ENCODE results near the gene OSMR. TPM values are rescaled to one million over a fixed set of nuclear protein-coding genes. Genes with fewer than 3 reads are reported as not detected.

OSMR gene
- 46.7 and 47.0 TPM in 2 replicates for total RNA-seq

- no peak for TF ChIP-seq CTCF (IDR thresholded peaks at IDR 0.05; ENCODE audit: insufficient read depth, low read length, poor library complexity, severe bottlenecking)
- no peaks in the 10 kb centered on the region for H3K27me3 ChIP-seq (ENCODE audit: control insufficient read depth, insufficient read depth, low read length)
- peak within 1 kb of the TSS; percentile 94 for H3K4me3 ChIP-seq (ENCODE audit: low read depth, low read length)
- H3K36me3 ChIP-seq (ENCODE audit: control insufficient read depth, insufficient read depth, low read length) = no peaks in the 10 kb centered on the region
- DNase-seq (ENCODE audit: low read depth) = peak; percentile 90
Observed at GRCh38 chr5:38845526-38846378, at the start of gene OSMR. Gene OSMR, plus strand, starts transcription at chr5:38846012. Its CDS starts 23,033 bp downstream, at chr5:38869045.

GRCh38 chr5:38796742-38797108 is 49.1 kb upstream of the OSMR start:
- no peak overlapping the region for H3K4me3 ChIP-seq (ENCODE audit: low read depth, low read length)
- no peak for DNase-seq (ENCODE audit: low read depth)
- no peaks in the 10 kb centered on the region for H3K27me3 ChIP-seq (ENCODE audit: control insufficient read depth, insufficient read depth, low read length)
- H3K36me3 ChIP-seq (ENCODE audit: control insufficient read depth, insufficient read depth, low read length) = no peaks in the 10 kb centered on the region
- TF ChIP-seq CTCF (IDR thresholded peaks at IDR 0.05; ENCODE audit: insufficient read depth, low read length, poor library complexity, severe bottlenecking) = no peak

- TF ChIP-seq CTCF (IDR thresholded peaks at IDR 0.05; ENCODE audit: insufficient read depth, low read length, poor library complexity, severe bottlenecking) = no peak
- no peak for DNase-seq (ENCODE audit: low read depth)
- no peak overlapping the region for H3K4me3 ChIP-seq (ENCODE audit: low read depth, low read length)
- no peaks in the 10 kb centered on the region for H3K36me3 ChIP-seq (ENCODE audit: control insufficient read depth, insufficient read depth, low read length)
- no peaks in the 10 kb centered on the region for H3K27me3 ChIP-seq (ENCODE audit: control insufficient read depth, insufficient read depth, low read length)
Observed at GRCh38 chr5:38797838-38798237, 48.0 kb upstream of the OSMR start.

- Histone ChIP-seq H3K4me3 (ENCODE audit: low read depth, low read length) (no peak overlapping the region), H3K27me3 (ENCODE audit: control insufficient read depth, insufficient read depth, low read length) (no peaks in the 10 kb centered on the region), H3K36me3 (ENCODE audit: control insufficient read depth, insufficient read depth, low read length) (no peaks in the 10 kb centered on the region)
- DNase-seq (ENCODE audit: low read depth) = no peak
- TF ChIP-seq CTCF (IDR thresholded peaks at IDR 0.05; ENCODE audit: insufficient read depth, low read length, poor library complexity, severe bottlenecking) = no peak
Observed at GRCh38 chr5:38799556-38800377, 46.0 kb upstream of the OSMR start.

GRCh38 chr5:38800515-38800914 is 45.3 kb upstream of the OSMR start:
- H3K4me3 ChIP-seq (ENCODE audit: low read depth, low read length) = no peak overlapping the region
- no peaks in the 10 kb centered on the region for H3K36me3 ChIP-seq (ENCODE audit: control insufficient read depth, insufficient read depth, low read length)
- DNase-seq (ENCODE audit: low read depth) = no peak
- no peaks in the 10 kb centered on the region for H3K27me3 ChIP-seq (ENCODE audit: control insufficient read depth, insufficient read depth, low read length)
- no peak for TF ChIP-seq CTCF (IDR thresholded peaks at IDR 0.05; ENCODE audit: insufficient read depth, low read length, poor library complexity, severe bottlenecking)
